HepG2 (cell line): ENCODE data around the gene AJM1. TPM values are rescaled to one million over a fixed set of nuclear protein-coding genes. Genes with fewer than 3 reads are reported as not detected.

Source experiments
- AFF4 ChIP-seq: sonication (generic); formaldehyde crosslinking; IDR thresholded peaks from 2 replicates; pipeline ENCODE4 v1.4.0; 2020; ENCODE audit warnings: missing genetic modification reagents
- AGO1 ChIP-seq: fragments of 200-400 bp; formaldehyde crosslinking; IDR thresholded peaks from 2 replicates; pipeline ENCODE4 v1.6.1; 2017; ENCODE audit warnings: mild to moderate bottlenecking, low read depth, low read length, moderate library complexity; ENCODE audit not compliant: poor library complexity, severe bottlenecking
- CBX5 ChIP-seq: sonication (generic); formaldehyde crosslinking; IDR thresholded peaks from 2 replicates; pipeline ENCODE4 v1.4.0; 2020; ENCODE audit warnings: missing genetic modification reagents, borderline replicate concordance
- ELF3 ChIP-seq: IDR thresholded peaks from 2 replicates; pipeline ENCODE4 v1.6.1; 2016; ENCODE audit warnings: missing genetic modification reagents, missing compliant biosample characterization
- ETV6 ChIP-seq: sonication (generic); formaldehyde crosslinking; conservative IDR thresholded peaks from 2 replicates; pipeline ENCODE4 v1.4.0; 2020; ENCODE audit warnings: missing genetic modification reagents
- GATA4 ChIP-seq: sonication (generic); IDR thresholded peaks from 2 replicates; pipeline ENCODE4 v1.6.1; 2016; ENCODE audit warnings: antibody characterized with exemption, low read depth, borderline replicate concordance
- HMGXB4 ChIP-seq, 2 experiments: sonication (generic) in 1 of 2; formaldehyde crosslinking in 1 of 2; IDR thresholded peaks; 2 replicates each; pipeline versions ENCODE4 v1.4.0 to v1.6.1; 2018 to 2020; ENCODE audit warnings: missing genetic modification reagents in 2 of 2, borderline replicate concordance in 1 of 2, low read depth in 1 of 2, mild to moderate bottlenecking in 1 of 2, missing biosample characterization in 1 of 2
- HNRNPLL ChIP-seq: fragments of 200-400 bp; formaldehyde crosslinking; IDR thresholded peaks from 2 replicates; pipeline ENCODE4 v1.6.1; 2017; ENCODE audit warnings: mild to moderate bottlenecking, low read depth, low read length; ENCODE audit not compliant: poor library complexity, severe bottlenecking
- KLF11 ChIP-seq: IDR thresholded peaks from 2 replicates; pipeline ENCODE4 v1.6.1; 2016; ENCODE audit warnings: missing compliant biosample characterization
- PAXIP1 ChIP-seq: sonication (generic); formaldehyde crosslinking; conservative IDR thresholded peaks from 2 replicates; pipeline ENCODE4 v1.4.0; 2020; ENCODE audit warnings: mild to moderate bottlenecking, missing genetic modification reagents, moderate library complexity
- SIN3A ChIP-seq: IDR thresholded peaks from 2 replicates; pipeline ENCODE4 v1.6.1; 2011; ENCODE audit warnings: low read depth, mild to moderate bottlenecking, control low read depth, low read length, borderline replicate concordance
- YEATS4 ChIP-seq: sonication (generic); formaldehyde crosslinking; IDR thresholded peaks from 2 replicates; pipeline ENCODE4 v1.4.0; 2020; ENCODE audit warnings: missing genetic modification reagents, borderline replicate concordance
- ZFX ChIP-seq: sonication (generic); formaldehyde crosslinking; IDR thresholded peaks from 2 replicates; pipeline ENCODE4 v1.4.0; 2020; ENCODE audit warnings: mild to moderate bottlenecking, low read depth, missing genetic modification reagents, moderate library complexity
- ZFY ChIP-seq: sonication (generic); formaldehyde crosslinking; IDR thresholded peaks from 2 replicates; pipeline ENCODE4 v1.4.0; 2020; ENCODE audit warnings: missing genetic modification reagents
- ZMYM4 ChIP-seq: sonication (generic); formaldehyde crosslinking; IDR thresholded peaks from 2 replicates; pipeline ENCODE4 v1.8.1; 2023; ENCODE audit warnings: mild to moderate bottlenecking, missing genetic modification reagents
- ZNF205 ChIP-seq: IDR thresholded peaks from 2 replicates; pipeline ENCODE4 v1.6.1; 2018; ENCODE audit warnings: missing biosample characterization, missing genetic modification reagents
- ZNF558 ChIP-seq: sonication (generic); formaldehyde crosslinking; IDR thresholded peaks from 2 replicates; pipeline ENCODE4 v1.9.0; 2022; ENCODE audit warnings: mild to moderate bottlenecking, missing genetic modification reagents, borderline replicate concordance
- ZNF577 ChIP-seq: sonication (generic); formaldehyde crosslinking; IDR thresholded peaks from 2 replicates; pipeline ENCODE4 v1.4.0; 2020; ENCODE audit warnings: mild to moderate bottlenecking, low read depth, missing genetic modification reagents, borderline replicate concordance
- ZNF7 ChIP-seq: IDR thresholded peaks from 2 replicates; pipeline ENCODE4 v1.6.1; 2016; ENCODE audit warnings: missing biosample characterization, missing genetic modification reagents
- ZNF768 ChIP-seq: sonication (generic); formaldehyde crosslinking; IDR thresholded peaks from 2 replicates; pipeline ENCODE4 v1.4.0; 2020; ENCODE audit warnings: missing genetic modification reagents
- polyA plus RNA-seq, 8 experiments: library from polyadenylated mRNA; depleted of rRNA in 3 of 8; stranded (reverse) in 7 of 8; unstranded in 1 of 8; fragments of >200 nt; fragmentation: Illumina TruSeq in 4 of 8; extraction: Trizol in 4 of 8; gene quantifications; 2 replicates each; pipeline versions ENCODE4 v1.2.1 to v1.2.3, GENCODE V29; 2011 to 2016; ENCODE audit warnings: low read depth in 4 of 8, missing spikeins in 1 of 8, mixed read lengths in 1 of 8; ENCODE audit not compliant: insufficient read depth in 1 of 8
- total RNA-seq, 5 experiments: library from RNA; depleted of rRNA; stranded (reverse); fragments of >200 nt; fragmentation: Illumina TruSeq; extraction: Trizol; gene quantifications; 2 replicates each; pipeline ENCODE4 v1.2.3, GENCODE V29; 2016; ENCODE audit warnings: low read depth in 1 of 5

AJM1 gene
- total and polyA plus RNA-seq, 2 of the 13 experiments (the other 11 are each of a cell fraction or from before 2014, with no cell fraction given), result 1.1 to 1.2 TPM

- TF ChIP-seq ZFX (CRISPR knock-in tag), result peak; percentile 33; the same call in 1 of the 2 replicates
- peak; percentile 80 for TF ChIP-seq AFF4 (CRISPR knock-in tag)
- TF ChIP-seq AGO1, result peak; percentile 81
- peak; percentile 61; the same call in 1 of the 2 replicates for TF ChIP-seq SIN3A
- TF ChIP-seq KLF11, result no peak
- TF ChIP-seq ZNF577 (CRISPR knock-in tag), result no peak
- no peak for TF ChIP-seq ETV6 (CRISPR knock-in tag)
- TF ChIP-seq CBX5 (CRISPR knock-in tag), result 0 out of 2 replicates have a peak, but pooled peaks have one; percentile 14
- no peak for TF ChIP-seq ZNF205
- TF ChIP-seq YEATS4 (CRISPR knock-in tag), result peak; percentile 11
- TF ChIP-seq ZNF558 (CRISPR knock-in tag), result no peak; the same call in 1 of the 2 replicates
- 0 out of 2 replicates have a peak, but pooled peaks have one; percentile 26 for TF ChIP-seq ELF3
- TF ChIP-seq ZNF768 (CRISPR knock-in tag), result 0 out of 2 replicates have a peak, but pooled peaks have one; percentile 0
- TF ChIP-seq ZFY, result peak; percentile 18
- no peak for TF ChIP-seq GATA4
- TF ChIP-seq PAXIP1 (CRISPR knock-in tag), result no peak
- TF ChIP-seq HNRNPLL, result peak; percentile 77
- peak in 1 of 2 experiments; percentile 38; a peak in 2 of 4 replicates for TF ChIP-seq HMGXB4 (CRISPR knock-in tag; IDR thresholded peaks at IDR 0.05; ENCODE audit: borderline replicate concordance in 1 of 2, low read depth in 1 of 2)
- peak; percentile 4; the same call in 1 of the 2 replicates for TF ChIP-seq ZMYM4
- no peak for TF ChIP-seq ZNF7 (CRISPR knock-in tag)
Measured at GRCh38 chr9:136799854-136800657, 42.2 kb upstream of the AJM1 start (continued).
